GM18505 (cell line): ENCODE results near the gene ARL4C.

Experiments used
- ATAC-seq: cut with Tn5 transposase; IDR thresholded peaks from one replicate; pipeline ENCODE4 v1.9.1; 2021; ENCODE audit not compliant: unreplicated experiment
- POLR2A ChIP-seq: IDR thresholded peaks from 4 replicates; pipeline ENCODE4 v1.6.1; 2011; ENCODE audit warnings: borderline replicate concordance; ENCODE audit not compliant: insufficient read depth, insufficient read length; ENCODE audit errors: extremely low read depth

The ARL4C gene

DNA sequence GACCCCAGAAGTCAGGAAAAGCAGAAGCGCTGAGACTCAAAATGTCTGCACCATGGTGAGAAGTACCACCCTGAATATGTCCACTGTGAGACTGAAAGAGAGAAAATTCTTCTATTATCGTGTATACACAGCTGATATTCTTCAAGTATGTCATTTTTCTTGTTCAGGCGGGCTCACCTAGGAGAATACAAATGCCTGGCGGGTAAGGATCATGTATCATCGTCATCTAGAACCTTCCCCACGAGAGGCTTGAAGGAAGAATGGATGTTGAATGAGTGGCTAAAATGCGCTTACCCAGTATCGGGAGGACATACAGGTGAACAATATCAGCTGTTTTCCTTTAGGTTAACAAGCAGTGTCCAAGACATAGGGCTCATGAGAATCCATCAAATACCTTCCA lies 21.1 kb upstream of the ARL4C start:
- ATAC-seq: no peak
- no peak for TF ChIP-seq POLR2A

DNA sequence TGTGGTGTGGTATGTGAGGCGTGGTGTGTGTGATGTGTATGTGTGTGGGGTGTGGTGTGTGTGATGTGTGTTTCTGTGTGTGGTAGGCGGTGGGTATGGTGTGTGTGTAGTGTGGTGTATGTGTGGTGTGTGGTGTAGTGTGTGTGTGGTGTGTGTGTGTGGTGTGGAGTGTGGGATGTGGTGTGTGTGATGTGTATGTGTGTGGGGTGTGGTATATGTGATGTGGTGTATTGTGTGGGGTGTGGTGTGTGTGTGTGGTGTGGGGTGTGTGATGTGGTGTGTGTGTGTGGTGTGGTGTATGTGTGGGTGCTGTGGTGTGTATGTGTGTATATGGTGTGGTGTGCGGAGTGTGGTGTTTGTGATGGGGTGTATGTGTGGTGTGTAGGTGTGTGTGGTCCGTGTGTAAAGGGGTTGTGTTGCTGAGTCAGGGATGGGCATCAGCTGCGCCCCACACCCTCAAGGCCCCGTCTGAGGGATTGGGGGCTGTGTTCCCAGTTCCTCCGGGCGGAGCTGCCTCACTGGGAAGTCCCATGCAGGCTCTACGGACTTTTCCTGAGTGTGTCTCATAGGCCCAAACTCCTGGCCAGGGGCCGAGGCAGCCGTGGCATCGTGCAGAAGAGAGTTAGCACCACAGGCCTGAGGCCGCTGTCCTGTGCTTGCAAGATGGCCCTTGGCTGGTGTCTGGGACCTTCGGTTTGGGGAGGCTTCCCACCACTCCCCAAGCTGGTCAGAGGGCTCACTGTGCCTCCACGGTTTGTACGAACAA lies 18.2 kb upstream of the ARL4C start:
- ATAC-seq: no peak
- no peak for TF ChIP-seq POLR2A

DNA sequence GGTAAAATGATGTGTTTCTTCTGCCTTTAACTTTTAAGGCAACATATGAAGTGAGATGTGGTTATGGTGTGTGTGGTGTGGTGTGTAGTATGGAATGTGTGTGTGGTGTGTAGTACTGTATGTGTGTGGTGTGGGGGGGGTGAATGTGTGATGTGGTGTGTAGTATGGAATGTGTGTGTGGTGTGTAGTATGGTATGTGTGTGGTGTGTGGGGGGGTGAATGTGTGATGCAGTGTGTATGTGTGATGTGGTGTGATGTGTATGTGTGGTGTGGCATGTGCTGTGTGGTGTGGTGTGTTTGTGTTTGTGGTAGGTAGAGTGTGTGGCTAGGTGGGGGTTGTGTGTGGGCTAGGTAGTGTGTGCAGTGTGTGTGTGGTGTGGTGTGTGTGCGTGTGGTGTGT lies 17.2 kb upstream of the ARL4C start:
- ATAC-seq: no peak
- TF ChIP-seq POLR2A: no peak

DNA sequence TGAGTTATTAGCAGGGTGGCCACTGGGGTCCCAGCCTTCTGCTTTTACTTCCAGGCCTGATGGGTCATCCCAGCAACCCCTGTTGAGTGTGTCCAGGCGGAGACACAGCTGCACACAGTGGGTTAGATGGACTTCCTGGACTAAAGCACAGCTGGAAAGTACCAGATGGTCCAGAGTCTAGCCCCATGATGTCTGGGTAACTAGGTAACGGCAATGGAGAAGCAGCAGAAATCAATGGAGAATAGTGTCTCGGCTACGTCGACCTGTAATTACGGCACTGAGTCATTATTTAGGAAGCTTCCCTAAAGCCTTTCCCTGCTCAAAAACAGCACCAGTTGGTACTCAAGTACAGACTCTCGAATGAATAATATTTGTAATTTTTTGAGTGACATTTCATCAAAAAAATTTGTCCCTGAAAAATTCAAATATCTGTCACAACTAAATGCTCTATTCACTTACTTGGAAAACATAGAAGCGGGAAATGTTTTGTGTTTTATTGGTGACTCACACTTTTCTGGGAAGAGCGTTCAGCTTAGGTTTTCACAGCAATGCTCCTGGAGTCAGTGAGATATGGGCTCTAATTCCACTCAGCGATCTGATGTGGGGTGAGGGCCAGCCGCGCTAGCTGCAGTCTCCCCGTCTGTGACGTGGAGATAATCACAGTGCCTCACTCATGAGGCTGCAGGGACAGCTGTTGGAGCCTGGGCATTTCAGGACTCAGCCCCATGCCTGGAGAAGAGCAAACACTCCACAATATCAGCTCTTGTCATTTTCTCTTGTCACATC lies 16.2 kb upstream of the ARL4C start:
- no peak for ATAC-seq
- TF ChIP-seq POLR2A: no peak

DNA sequence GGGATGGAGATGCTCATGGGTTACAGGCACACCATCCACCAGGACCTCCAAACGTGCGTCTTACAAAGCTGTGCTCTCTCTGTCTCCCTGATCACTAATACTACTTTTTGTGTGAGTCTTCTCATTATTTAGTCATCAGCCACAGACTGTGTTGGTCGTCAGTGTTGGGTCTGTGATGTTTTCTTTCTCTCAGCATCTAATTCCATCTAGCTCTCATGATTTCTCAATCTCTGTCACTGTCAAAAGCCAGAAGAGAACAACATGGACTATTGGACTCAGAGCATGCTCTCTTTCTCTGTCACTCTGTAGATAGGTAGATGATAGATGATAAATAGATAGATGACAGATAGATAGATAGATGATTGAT lies 6.0 kb upstream of the ARL4C start:
- no peak for ATAC-seq
- TF ChIP-seq POLR2A: no peak

DNA sequence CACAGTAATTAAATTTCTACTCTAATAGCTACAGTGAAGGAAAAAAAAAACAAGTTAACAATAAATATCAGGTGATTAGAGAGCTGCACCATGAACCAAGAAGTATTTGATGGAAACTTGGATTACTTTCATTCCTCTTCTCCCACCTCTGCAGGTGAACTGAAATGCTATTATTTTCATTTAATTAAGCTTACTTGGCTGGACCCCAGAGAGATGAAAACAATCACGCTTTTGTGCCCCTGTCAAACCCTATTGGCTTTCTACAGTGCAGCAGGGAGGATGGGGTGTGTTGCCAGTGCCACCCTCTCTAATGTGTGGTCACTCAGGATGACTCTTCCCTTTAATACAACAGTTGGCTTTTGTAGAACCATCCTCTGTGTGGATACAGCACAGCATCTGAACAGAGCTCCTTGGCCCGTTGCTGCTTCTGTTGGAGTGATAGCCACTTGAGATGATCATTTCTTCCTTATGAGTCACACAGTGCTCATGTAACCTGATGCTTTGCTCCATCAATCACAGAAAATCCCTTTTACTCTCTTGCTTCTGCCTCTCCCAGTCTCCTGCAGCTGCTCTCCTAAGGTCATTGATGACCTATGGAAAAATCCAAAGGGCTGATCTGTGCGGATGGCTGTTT lies 5.5 kb upstream of the ARL4C start:
- no peak for TF ChIP-seq POLR2A
- ATAC-seq: no peak

DNA sequence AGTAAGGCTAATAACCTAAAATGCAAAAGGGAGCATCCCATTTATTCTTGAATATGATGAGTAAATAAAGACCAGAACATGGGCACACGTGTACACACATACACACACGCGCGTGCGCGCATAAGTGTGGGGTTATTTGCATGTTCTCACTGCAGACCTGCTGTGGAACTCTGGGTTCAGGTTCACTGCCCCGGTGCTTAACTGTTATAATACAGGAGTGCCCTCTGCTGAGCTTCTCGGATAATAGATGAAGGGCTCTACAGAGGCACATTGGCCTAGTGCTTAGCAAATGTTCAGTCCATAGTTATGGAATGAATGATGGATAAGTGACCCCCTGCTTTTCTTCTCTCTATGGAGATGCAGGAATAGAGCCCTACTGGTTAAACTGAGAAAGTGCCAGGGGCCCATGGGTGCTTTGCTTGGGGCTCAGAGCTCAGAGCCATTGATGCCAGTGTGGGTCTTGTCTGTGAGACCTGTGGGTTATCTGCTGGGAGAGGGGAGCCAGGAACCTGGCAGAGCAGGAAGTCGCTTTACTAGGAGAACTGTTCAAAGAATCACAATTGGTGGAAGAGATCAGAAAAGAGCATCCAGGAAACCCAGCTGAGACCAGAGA lies 3.6 kb upstream of the ARL4C start:
- peak; percentile 34 for ATAC-seq
- TF ChIP-seq POLR2A: no peak

DNA sequence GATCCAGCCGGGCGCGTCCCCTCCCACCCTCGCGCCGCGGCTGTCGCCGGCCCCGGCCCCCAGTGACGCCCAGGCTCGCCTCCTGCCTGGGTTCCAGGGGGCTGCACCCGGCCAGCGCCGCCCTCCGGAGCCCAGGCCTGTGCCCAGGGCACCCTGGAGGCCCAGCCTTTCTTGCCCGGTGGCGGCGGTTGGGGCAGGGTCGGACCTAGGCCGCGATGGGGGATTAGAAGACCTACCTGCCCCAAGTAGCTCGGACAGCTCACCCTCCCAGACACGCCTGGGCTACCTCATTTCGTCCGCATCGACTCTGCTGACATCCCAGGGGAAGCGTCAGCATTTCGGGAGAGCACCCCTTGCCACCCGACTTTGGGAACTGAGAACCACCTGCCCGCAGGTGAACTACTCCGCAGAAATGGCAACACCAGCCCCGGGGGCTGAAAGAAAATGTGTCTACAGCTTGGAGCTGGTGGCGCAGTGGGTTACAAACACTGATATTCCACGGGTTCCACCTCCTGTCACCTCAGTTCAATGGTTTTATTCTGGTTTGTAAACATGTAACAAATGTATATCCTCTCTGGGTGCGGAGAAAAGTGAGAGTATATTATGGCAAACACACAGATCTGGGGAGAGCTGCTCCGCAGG lies 834 bp upstream of the ARL4C start:
- no peak for TF ChIP-seq POLR2A
- no peak for ATAC-seq

DNA sequence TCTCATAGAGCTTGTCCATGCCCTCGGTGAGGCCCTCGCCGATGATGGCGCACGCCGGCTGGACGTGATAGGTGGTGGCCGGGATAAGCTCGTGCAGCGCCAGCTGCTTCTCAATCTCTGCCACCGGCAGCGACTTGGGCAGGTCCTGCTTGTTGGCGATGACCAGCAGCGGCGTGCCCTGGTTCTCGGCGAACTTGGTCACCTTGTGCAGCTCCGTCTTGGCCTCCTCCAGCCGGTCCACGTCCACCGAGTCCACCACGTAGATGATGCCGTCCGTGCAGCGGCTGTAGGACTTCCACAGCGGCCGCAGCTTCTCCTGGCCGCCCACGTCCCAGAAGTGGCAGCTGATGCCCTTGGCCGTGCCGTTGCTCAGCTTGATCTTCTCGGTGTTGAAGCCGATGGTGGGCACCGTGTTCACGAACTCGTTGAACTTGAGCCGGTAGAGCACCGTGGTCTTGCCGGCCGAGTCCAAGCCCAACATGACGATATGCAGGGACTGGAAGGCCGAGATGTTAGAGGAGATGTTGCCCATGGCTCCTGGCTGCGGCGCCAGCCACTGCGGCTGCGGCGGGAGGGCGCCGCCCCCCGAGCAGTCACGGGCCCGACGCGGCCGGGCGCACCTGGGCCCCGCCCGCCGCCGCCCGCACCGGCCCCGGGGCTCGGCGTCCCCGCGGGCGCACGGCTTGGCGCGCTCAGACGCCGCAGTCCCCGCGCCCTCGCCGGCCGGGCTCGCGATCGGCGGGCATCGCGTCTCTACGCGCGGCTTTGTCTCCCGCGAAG lies 636 bp downstream of the ARL4C start:
- peak; percentile 49 for ATAC-seq

DNA sequence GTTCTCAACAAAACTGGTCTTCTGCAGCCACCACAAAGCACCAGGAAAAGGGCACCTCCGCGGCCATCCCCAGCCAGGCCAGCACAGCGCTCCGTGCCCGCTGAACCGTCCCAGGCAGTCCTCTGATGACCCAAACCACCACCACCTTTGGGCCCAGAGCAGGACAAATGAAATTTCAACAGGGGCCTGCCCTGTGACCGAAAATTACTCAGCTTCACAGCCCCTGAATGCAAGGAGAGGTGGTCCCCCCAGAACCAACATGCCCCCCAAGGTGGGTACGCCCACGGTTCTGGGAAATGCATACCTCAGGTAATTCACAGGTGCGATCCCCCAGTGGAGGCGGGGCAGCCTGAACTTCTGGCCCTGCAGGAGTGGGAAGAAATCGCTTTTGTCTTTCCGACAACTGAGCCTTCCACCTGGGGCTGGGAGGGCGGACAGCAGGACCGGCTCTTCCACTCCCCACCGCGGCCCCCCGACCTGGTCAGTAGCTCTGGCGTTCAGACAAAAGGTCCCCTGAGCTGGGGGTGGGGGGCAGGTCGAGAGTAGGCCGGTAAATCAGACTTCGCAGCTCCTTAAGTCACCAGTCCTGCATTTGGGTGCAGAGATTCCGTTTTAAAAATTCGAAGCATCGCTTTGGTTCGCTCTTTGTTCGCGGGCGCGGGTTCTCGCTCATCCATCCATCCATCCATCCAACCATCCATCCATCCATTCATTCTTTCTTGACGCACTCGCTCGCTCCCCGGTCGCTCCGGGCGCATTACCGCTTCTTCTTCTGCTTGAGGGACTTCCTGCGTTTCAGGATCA lies 1.4 kb downstream of the ARL4C start:
- ATAC-seq: no peak
- TF ChIP-seq POLR2A: no peak

More for the DNA sequence above, 636 bp downstream of the ARL4C start:
- no peak for TF ChIP-seq POLR2A

DNA sequence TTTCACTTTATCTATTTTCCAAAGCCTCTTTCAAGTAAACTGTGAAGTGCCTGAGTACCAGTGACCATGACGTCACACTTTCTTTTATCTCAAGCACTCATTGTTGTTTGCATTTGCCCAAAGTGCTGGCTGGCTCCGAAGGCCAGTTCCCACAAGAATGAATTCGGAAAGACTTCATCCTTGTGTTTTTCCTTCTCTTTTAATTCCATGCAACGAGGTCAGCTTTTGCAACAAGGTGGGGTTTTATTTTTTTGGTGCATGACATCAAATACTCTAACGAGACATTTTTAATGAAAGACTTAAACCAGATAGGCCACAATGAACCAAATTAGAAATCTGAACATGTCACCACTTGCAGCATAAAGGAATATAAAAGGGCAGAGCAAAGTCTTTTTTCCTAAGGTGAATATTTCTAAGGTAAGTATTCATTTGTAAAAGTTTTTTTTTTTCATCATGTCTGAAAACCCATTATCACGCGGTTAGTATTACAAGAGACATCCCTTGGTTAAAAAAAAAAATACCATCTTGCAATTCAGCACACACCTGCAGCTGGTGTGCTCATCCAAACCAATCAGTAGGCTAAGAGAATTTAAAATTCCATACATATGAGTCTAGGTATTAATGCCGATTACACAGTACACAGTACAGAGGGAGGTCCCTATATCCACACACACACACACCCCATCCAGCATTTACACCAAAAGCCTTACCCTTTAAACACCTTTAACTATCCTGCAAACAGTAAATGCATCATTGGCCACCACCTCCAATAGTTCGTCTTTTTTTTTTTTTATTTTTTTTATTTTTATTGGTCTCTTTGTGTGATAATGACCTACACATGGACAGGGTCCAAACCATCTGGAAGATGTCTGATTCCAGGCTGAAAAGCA lies 2.3 kb downstream of the ARL4C start:
- ATAC-seq: no peak
- TF ChIP-seq POLR2A: no peak
